H9 (cell line): ENCODE measurements around the gene L1CAM. TPM values are rescaled to one million over a fixed set of nuclear protein-coding genes. Genes with fewer than 3 reads are reported as not detected.

Experiments
- DNase-seq: peaks from one replicate; pipeline ENCODE4 v3.0.0-alpha.2; 2017
- H2AFZ ChIP-seq: one replicate; pipeline ENCODE4 v1.6.1; 2013; ENCODE audit warnings: mild to moderate bottlenecking, low read length, control low read depth, moderate library complexity
- H2AK5ac ChIP-seq: 2 replicates; pipeline ENCODE4 v1.6.1; 2013; ENCODE audit warnings: low read length, control low read depth, mixed read lengths; ENCODE audit not compliant: insufficient read length
- H2BK120ac ChIP-seq: one replicate; pipeline ENCODE4 v1.6.1; 2013; ENCODE audit warnings: low read depth, mild to moderate bottlenecking, low read length, control low read depth, inconsistent platforms; ENCODE audit not compliant: poor library complexity, severe bottlenecking
- H2BK12ac ChIP-seq: 2 replicates; pipeline ENCODE4 v1.6.1; 2013; ENCODE audit warnings: low read length, control low read depth, mixed read lengths, low read depth; ENCODE audit not compliant: insufficient read length
- H2BK15ac ChIP-seq: 2 replicates; pipeline ENCODE4 v1.6.1; 2013; ENCODE audit warnings: low read depth, low read length, control low read depth
- H2BK20ac ChIP-seq: one replicate; pipeline ENCODE4 v1.6.1; 2013; ENCODE audit warnings: low read depth, mild to moderate bottlenecking, low read length, control low read depth, inconsistent platforms; ENCODE audit not compliant: poor library complexity, severe bottlenecking
- H2BK5ac ChIP-seq: 2 replicates; pipeline ENCODE4 v1.6.1; 2013; ENCODE audit warnings: low read length, control low read depth, mixed read lengths; ENCODE audit not compliant: insufficient read length
- H3K14ac ChIP-seq: 2 replicates; pipeline ENCODE4 v1.6.1; 2013; ENCODE audit warnings: low read length, control low read depth; ENCODE audit not compliant: insufficient read depth
- H3K18ac ChIP-seq: 2 replicates; pipeline ENCODE4 v1.6.1; 2013; ENCODE audit warnings: low read depth, mild to moderate bottlenecking, mixed read lengths, low read length, control low read depth; ENCODE audit not compliant: insufficient read length
- H3K23ac ChIP-seq: 2 replicates; pipeline ENCODE4 v1.6.1; 2013; ENCODE audit warnings: low read length, control low read depth, mixed read lengths, low read depth; ENCODE audit not compliant: insufficient read length
- H3K23me2 ChIP-seq: 2 replicates; pipeline ENCODE4 v1.6.1; 2013; ENCODE audit warnings: low read depth, mild to moderate bottlenecking, mixed read lengths, low read length, control low read depth; ENCODE audit not compliant: insufficient read length, poor library complexity, severe bottlenecking
- H3K27ac ChIP-seq: 2 replicates; pipeline ENCODE4 v1.5.1; 2013; ENCODE audit warnings: low read length, control low read depth, mixed read lengths, low read depth; ENCODE audit not compliant: insufficient read length
- H3K27me3 ChIP-seq: 2 replicates; pipeline ENCODE4 v1.6.1; 2013; ENCODE audit warnings: low read length, control low read depth, inconsistent platforms; ENCODE audit not compliant: insufficient read depth
- H3K4ac ChIP-seq: 2 replicates; pipeline ENCODE4 v1.6.1; 2013; ENCODE audit warnings: low read depth, mild to moderate bottlenecking, control low read depth, inconsistent platforms, low read length, moderate library complexity
- H3K4me1 ChIP-seq: 2 replicates; pipeline ENCODE4 v1.6.1; 2013; ENCODE audit warnings: low read length, control low read depth, inconsistent platforms; ENCODE audit not compliant: insufficient read depth
- H3K4me2 ChIP-seq: 2 replicates; pipeline ENCODE4 v1.6.1; 2013; ENCODE audit warnings: low read length, control low read depth, mixed read lengths; ENCODE audit not compliant: insufficient read length, insufficient read depth
- H3K56ac ChIP-seq: 2 replicates; pipeline ENCODE4 v1.6.1; 2013; ENCODE audit warnings: low read depth, mild to moderate bottlenecking, mixed read lengths, low read length, control low read depth; ENCODE audit not compliant: insufficient read length
- H3K79me1 ChIP-seq: 2 replicates; pipeline ENCODE4 v1.6.1; 2013; ENCODE audit warnings: low read depth, mild to moderate bottlenecking, moderate library complexity, low read length, control low read depth, inconsistent platforms; ENCODE audit not compliant: insufficient read depth, poor library complexity, severe bottlenecking
- H3K79me2 ChIP-seq: 2 replicates; pipeline ENCODE4 v1.6.1; 2013; ENCODE audit warnings: low read length, control low read depth, inconsistent platforms; ENCODE audit not compliant: insufficient read depth
- H3K9ac ChIP-seq: 2 replicates; pipeline ENCODE4 v1.6.1; 2013; ENCODE audit warnings: low read length, control low read depth, mixed read lengths; ENCODE audit not compliant: insufficient read length; ENCODE audit errors: extremely low read depth
- H3K9me3 ChIP-seq: one replicate; pipeline ENCODE4 v1.6.1; 2013; ENCODE audit warnings: low read depth, low read length, inconsistent platforms; ENCODE audit not compliant: control insufficient read depth
- H3T11ph ChIP-seq: one replicate; pipeline ENCODE4 v1.6.1; 2013; ENCODE audit warnings: mild to moderate bottlenecking, low read length, control low read depth, inconsistent platforms
- H4K20me1 ChIP-seq: one replicate; pipeline ENCODE4 v1.6.1; 2013; ENCODE audit not compliant: control insufficient read depth, insufficient read length, insufficient read depth
- H4K5ac ChIP-seq: 2 replicates; pipeline ENCODE4 v1.6.1; 2013; ENCODE audit warnings: low read depth, mild to moderate bottlenecking, mixed read lengths, low read length, control low read depth; ENCODE audit not compliant: insufficient read length
- H4K8ac ChIP-seq: replicated peaks from 2 replicates; pipeline ENCODE4 v1.6.1; 2013; ENCODE audit warnings: low read length, control low read depth, mixed read lengths, low read depth; ENCODE audit not compliant: insufficient read length
- H4K91ac ChIP-seq: 2 replicates; pipeline ENCODE4 v1.6.1; 2013; ENCODE audit warnings: low read depth, mild to moderate bottlenecking, moderate library complexity, mixed read lengths, low read length, control low read depth; ENCODE audit not compliant: insufficient read length
- H3K27ac Mint-ChIP-seq, 3 experiments: 2 replicates in 2 of 3; 3 replicates in 1 of 3; pipeline ENCODE4 v1.8.0; 2020 to 2021; ENCODE audit warnings: mixed read lengths in 3 of 3, mild to moderate bottlenecking in 1 of 3, moderate library complexity in 1 of 3
- H3K27me3 Mint-ChIP-seq: 2 replicates; pipeline ENCODE4 v1.8.0; 2021; ENCODE audit warnings: low read depth, mild to moderate bottlenecking, moderate library complexity, mixed read lengths
- H3K36me3 Mint-ChIP-seq, 3 experiments: 2 replicates in 2 of 3; 3 replicates in 1 of 3; pipeline ENCODE4 v1.8.0; 2020 to 2021; ENCODE audit warnings: low read depth in 3 of 3, mixed read lengths in 3 of 3; ENCODE audit not compliant: insufficient read depth in 1 of 3
- H3K4me1 Mint-ChIP-seq, 2 experiments: 2 replicates each; pipeline ENCODE4 v1.8.0; 2020; ENCODE audit warnings: mixed read lengths in 2 of 2
- H3K4me3 Mint-ChIP-seq, 2 experiments: 2 replicates in 1 of 2; 3 replicates in 1 of 2; pipeline ENCODE4 v1.8.0; 2020 to 2021; ENCODE audit warnings: mild to moderate bottlenecking in 2 of 2, mixed read lengths in 2 of 2, moderate library complexity in 1 of 2
- H3K9me3 Mint-ChIP-seq, 2 experiments: 2 replicates in 1 of 2; 3 replicates in 1 of 2; pipeline ENCODE4 v1.8.0; 2020; ENCODE audit warnings: mild to moderate bottlenecking in 2 of 2, mixed read lengths in 2 of 2, moderate library complexity in 1 of 2
- CTCF ChIP-seq: fragments of 200-600 bp; sonication (generic); conservative IDR thresholded peaks from 3 replicates; pipeline ENCODE4 v1.8.0; 2021; ENCODE audit warnings: antibody characterized with exemption, mild to moderate bottlenecking
- WGBS: extraction: QIAGEN DNeasy Blood & Tissue Kit; methylation state at CpG from one replicate; pipeline ENCODE4 v1.1.7; 2013; ENCODE audit warnings: missing lambda C conversion rate, low lambda C conversion rate, mixed read lengths; ENCODE audit not compliant: insufficient read length; ENCODE audit errors: extremely low coverage; 5-methylcytosine and 5-hydroxymethylcytosine counted together
- total RNA-seq: library from RNA; stranded (reverse); gene quantifications from 2 replicates; pipeline ENCODE4 v1.2.1, GENCODE V29; 2021

L1CAM gene
- total RNA-seq, 1 experiment from 2014 or later: 22.7 TPM

- H3K4me2 ChIP-seq: no peak overlapping the region
- H3K79me2 ChIP-seq: no peaks in the 10 kb centered on the region
- H4K91ac ChIP-seq: no peak overlapping the region
- no CpG with 5 or more reads among the region's 13 CpGs for WGBS
- no peak for TF ChIP-seq CTCF
- no peak overlapping the region for H2BK20ac ChIP-seq
- no peak overlapping the region for H4K5ac ChIP-seq
- H3K36me3 Mint-ChIP-seq: peaks cover 4 to 13% (median 10%) of the 10 kb centered on the region in 3 experiments; a peak in 6 of 7 replicates
- H2AK5ac ChIP-seq: no peak overlapping the region
- no peak overlapping the region for H2AFZ ChIP-seq
- peaks cover 35% of the 10 kb centered on the region for H3K27me3 Mint-ChIP-seq
- peaks cover 4% of the 10 kb centered on the region for H3K23me2 ChIP-seq
- H2BK15ac ChIP-seq: no peak overlapping the region
- peaks cover 11% of the 10 kb centered on the region for H3K9me3 ChIP-seq
- H3K9ac ChIP-seq: no peak overlapping the region
- H3K14ac ChIP-seq: no peak overlapping the region
- no peaks in the 10 kb centered on the region for H3K79me1 ChIP-seq
- H4K20me1 ChIP-seq: no peaks in the 10 kb centered on the region
- H3K9me3 Mint-ChIP-seq: peaks cover 46 to 69% of the 10 kb centered on the region in 2 experiments
- H3K27ac ChIP-seq: no peak overlapping the region
- no peak overlapping the region for H3K56ac ChIP-seq
- no peak overlapping the region for H2BK5ac ChIP-seq
- peak overlapping the region; percentile 15 to 27; a peak in 3 of 5 replicates for H3K4me3 Mint-ChIP-seq
- no peak overlapping the region for H3K18ac ChIP-seq
- no peak overlapping the region for H3T11ph ChIP-seq
- no peak overlapping the region for H2BK12ac ChIP-seq
- H3K4me1 Mint-ChIP-seq: peaks cover 17 to 40% of the 10 kb centered on the region in 2 experiments
- H3K27me3 ChIP-seq: no peaks in the 10 kb centered on the region
- no peak overlapping the region for H2BK120ac ChIP-seq
- H3K4me1 ChIP-seq: no peaks in the 10 kb centered on the region
- no peak overlapping the region for H3K27ac Mint-ChIP-seq
- no peak overlapping the region for H4K8ac ChIP-seq
- DNase-seq: no peak
- H3K23ac ChIP-seq: no peak overlapping the region
- H3K4ac ChIP-seq: no peak overlapping the region
These were observed 1.8 kb downstream of the L1CAM start for GRCh38 chrX:153884136-153884535.
